GM12872 (cell line): Measurements from ENCODE around the gene WFDC10A.

Experiments used
- CTCF ChIP-seq: IDR thresholded peaks from 3 replicates; pipeline ENCODE4 v1.5.1; 2011; ENCODE audit warnings: low read depth, mild to moderate bottlenecking, low read length, moderate library complexity; ENCODE audit not compliant: insufficient read depth

Gene WFDC10A

GRCh38 chr20:45629496-45630100, at the start of gene WFDC10A:
TSS of gene WFDC10A (plus strand) at chr20:45629739. CDS start at chr20:45629814, 75 bp downstream.
- peak; percentile 92 for TF ChIP-seq CTCF

GRCh38 chr20:45581702-45582101, 47.8 kb upstream of the WFDC10A start:
- no peak for TF ChIP-seq CTCF

- no peak for TF ChIP-seq CTCF
Measured at GRCh38 chr20:45583502-45583901, 46.0 kb upstream of the WFDC10A start.

- no peak for TF ChIP-seq CTCF
Measured at GRCh38 chr20:45588800-45589199, 40.7 kb upstream of the WFDC10A start.

- no peak for TF ChIP-seq CTCF
Measured at GRCh38 chr20:45589725-45590124, 39.8 kb upstream of the WFDC10A start.

GRCh38 chr20:45592574-45593189, 36.9 kb upstream of the WFDC10A start:
- peak; percentile 87 for TF ChIP-seq CTCF

- TF ChIP-seq CTCF: no peak
Measured at GRCh38 chr20:45593498-45593897, 36.0 kb upstream of the WFDC10A start.
